HG03097 (cell line): ENCODE measurements around the gene CYP26B1.
"Not testable (repeated sequence)": the region's sequence is repeated elsewhere in the genome, so short reads cannot be mapped to it uniquely, and the experiment has no call there.

Experiments used
- ATAC-seq: cut with Tn5 transposase; IDR thresholded peaks from one replicate; pipeline ENCODE4 v1.9.1; 2021; ENCODE audit not compliant: unreplicated experiment, low FRiP score

Gene CYP26B1

DNA sequence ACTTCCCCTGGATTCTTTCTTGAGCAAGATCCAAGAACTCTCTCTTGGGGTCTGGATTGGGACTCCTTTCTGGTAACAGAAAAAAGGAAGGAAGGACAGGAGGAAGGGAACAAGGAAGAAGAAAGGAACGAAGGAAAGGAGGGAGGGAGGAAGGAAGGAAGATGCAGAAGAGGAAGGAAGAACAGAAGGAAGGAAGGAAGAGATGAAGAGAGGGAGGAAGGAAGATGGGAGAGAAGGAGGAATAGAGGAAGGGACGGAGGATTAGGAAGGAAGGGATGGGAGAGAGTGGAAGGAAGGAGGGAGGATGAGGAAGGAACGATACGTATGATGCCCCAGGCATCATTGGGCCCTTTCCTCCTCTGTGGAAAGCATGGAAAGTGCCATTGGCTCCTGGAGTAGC is 58.6 kb downstream of the CYP26B1 start:
- no peak for ATAC-seq

GRCh38 chr2:72086871-72087633 is 60.6 kb downstream of the CYP26B1 start:
- not testable (repeated sequence) for ATAC-seq

DNA sequence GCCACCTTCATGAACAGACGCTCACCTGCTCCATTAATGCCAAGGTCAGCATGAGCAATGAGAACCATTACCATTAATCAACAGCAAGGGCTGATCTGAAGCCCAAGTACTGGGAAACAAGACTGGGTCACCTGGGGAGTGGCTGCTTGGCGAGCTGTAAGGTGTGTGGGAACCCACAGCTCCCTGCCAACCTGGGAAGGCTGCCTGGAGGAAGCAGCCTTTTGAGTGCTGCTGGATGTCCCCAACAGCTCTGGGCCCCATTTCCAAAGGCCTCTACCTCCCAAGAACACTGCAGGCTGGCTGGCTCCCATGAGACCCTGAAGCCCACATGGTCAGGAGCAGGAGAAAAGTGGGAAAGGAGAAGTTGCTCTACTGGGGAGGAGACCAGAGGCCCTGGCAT is 62.1 kb downstream of the CYP26B1 start:
- ATAC-seq = no peak

DNA sequence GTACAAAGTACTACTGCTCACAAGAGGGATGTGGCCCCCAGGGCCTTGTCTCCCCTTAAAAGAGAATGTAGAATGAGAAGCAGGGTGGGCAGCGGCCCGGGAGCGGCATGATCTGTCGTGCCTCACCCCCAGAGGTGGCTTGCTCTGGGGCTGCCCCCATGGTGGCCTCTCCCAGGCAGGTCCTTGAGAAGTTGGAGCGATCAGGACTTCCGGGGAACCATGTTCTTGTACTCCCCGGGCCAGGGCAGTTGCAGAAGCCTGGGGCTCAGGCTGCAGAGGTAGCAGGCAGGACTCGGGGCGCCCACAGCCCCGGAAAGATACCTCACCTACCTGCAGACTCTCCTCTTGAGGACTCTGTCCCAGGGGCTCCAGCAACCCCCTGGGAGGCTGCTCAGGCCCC is 62.6 kb downstream of the CYP26B1 start:
- ATAC-seq = no peak

- no peak for ATAC-seq
Measured at GRCh38 chr2:72084584-72084976, 63.1 kb downstream of the CYP26B1 start.

DNA sequence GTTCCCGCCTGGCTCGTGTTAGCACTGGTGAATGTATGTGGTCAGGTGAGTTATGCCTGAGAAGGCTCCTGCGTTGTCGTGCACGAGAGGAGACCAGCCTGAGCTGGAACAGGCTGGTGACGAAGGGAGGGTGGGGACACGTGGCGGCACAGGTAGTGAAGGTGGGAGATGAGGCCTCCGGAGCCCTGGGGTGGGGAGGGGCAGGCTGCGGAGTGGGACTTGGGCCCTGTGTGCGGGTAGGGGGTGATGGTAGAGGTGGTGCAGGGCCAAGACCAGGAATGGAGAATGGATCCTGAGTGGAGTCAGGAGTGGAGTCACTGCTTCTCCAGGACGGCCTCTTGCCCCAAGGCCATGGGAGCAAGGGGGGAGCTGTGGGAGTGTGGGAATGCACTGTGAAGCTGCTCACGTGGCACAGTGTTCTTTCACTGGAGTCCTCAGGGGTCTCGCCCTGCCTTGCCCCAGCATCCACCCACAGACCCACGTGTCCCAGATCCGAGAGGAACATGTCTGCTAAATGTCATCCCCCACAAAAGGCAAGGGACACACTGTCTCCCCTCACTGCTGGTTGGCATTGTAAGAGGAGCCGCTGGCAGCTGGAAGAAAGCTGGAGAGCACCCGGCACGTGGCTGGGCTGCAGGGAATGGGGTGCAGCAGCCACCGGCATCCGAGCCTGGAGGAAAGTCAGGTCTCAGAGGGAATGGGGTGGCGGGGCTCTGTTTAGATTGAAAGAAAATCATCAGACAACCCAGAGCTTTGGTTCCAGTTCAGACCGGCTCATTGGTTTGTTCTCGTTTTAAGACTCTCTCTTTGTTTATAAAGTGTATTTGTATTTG is 63.7 kb downstream of the CYP26B1 start:
- ATAC-seq = no peak

- no peak for ATAC-seq
Measured at GRCh38 chr2:72082887-72083286, 64.8 kb downstream of the CYP26B1 start.

GRCh38 chr2:72082021-72082601 is 65.6 kb downstream of the CYP26B1 start:
- no peak for ATAC-seq

- ATAC-seq = no peak
Measured at GRCh38 chr2:72081451-72081850, 66.2 kb downstream of the CYP26B1 start.

- no peak for ATAC-seq
Measured at GRCh38 chr2:72080286-72081145, 67.1 kb downstream of the CYP26B1 start.
